ENCODE data around the gene EPHX1.
A peak's percentile ranks its signal among the peaks of the same experiment; 100 is the strongest.
"Not testable (repeated sequence)": the region's sequence is repeated elsewhere in the genome, so short reads cannot be mapped to it uniquely, and the experiment has no call there.

The EPHX1 gene

GRCh38 chr1:225880636-225881035, 70.7 kb downstream of the EPHX1 start:
- no peak for FAIRE-seq
- DNase-seq (ENCODE audit: low spot score), result no peak

GRCh38 chr1:225881081-225881958, 71.4 kb downstream of the EPHX1 start:
- no peak for FAIRE-seq
- peak; percentile 58 for DNase-seq (ENCODE audit: low spot score)

- DNase-seq (ENCODE audit: low spot score), result peak; percentile 96
Observed at GRCh38 chr1:225881959-225882693, 72.2 kb downstream of the EPHX1 start, which contains the start of gene TMEM63A. TMEM63A (minus strand) TSS chr1:225882380; CDS start chr1:225877580, 4,800 bp downstream.

GRCh38 chr1:225882694-225883615, 73.0 kb downstream of the EPHX1 start:
- DNase-seq (ENCODE audit: low spot score) (peak; percentile 51), FAIRE-seq (no peak)

More at GRCh38 chr1:225881959-225882693, 72.2 kb downstream of the EPHX1 start, which contains the start of gene TMEM63A:
- FAIRE-seq, result no peak

- FAIRE-seq, result no peak
Observed at GRCh38 chr1:225883616-225884265, 73.8 kb downstream of the EPHX1 start.

GRCh38 chr1:225885336-225885735, 75.4 kb downstream of the EPHX1 start:
- DNase-seq (ENCODE audit: low spot score) (no peak), FAIRE-seq (no peak)

More at GRCh38 chr1:225883616-225884265, 73.8 kb downstream of the EPHX1 start:
- DNase-seq (ENCODE audit: low spot score), result no peak

GRCh38 chr1:225886159-225887029, 76.5 kb downstream of the EPHX1 start:
- DNase-seq (ENCODE audit: low spot score) (no peak), FAIRE-seq (no peak)

GRCh38 chr1:225887030-225887314, 77.0 kb downstream of the EPHX1 start:
- no peak for FAIRE-seq
- DNase-seq (ENCODE audit: low spot score), result no peak

- DNase-seq (ENCODE audit: low spot score); FAIRE-seq: not testable (repeated sequence)
Observed at GRCh38 chr1:225887554-225888288, 77.8 kb downstream of the EPHX1 start.

GRCh38 chr1:225888289-225888897, 78.5 kb downstream of the EPHX1 start:
- FAIRE-seq, result no peak
- DNase-seq (ENCODE audit: low spot score), result no peak

GRCh38 chr1:225888898-225889601, 79.1 kb downstream of the EPHX1 start, which contains the start of gene LEFTY1:
LEFTY1 (minus strand) TSS chr1:225889146; CDS start chr1:225889066, 80 bp downstream.
- FAIRE-seq (no peak), DNase-seq (ENCODE audit: low spot score) (no peak)

- no peak for FAIRE-seq
- DNase-seq (ENCODE audit: low spot score), result no peak
Observed at GRCh38 chr1:225889743-225890142, 79.8 kb downstream of the EPHX1 start.

- no peak for FAIRE-seq
- no peak for DNase-seq (ENCODE audit: low spot score)
Observed at GRCh38 chr1:225890346-225891228, 80.7 kb downstream of the EPHX1 start.

GRCh38 chr1:225891229-225891972, 81.5 kb downstream of the EPHX1 start:
- DNase-seq (ENCODE audit: low spot score), result peak; percentile 38

GRCh38 chr1:225892307-225892706, 82.4 kb downstream of the EPHX1 start:
- DNase-seq (ENCODE audit: low spot score) (no peak), FAIRE-seq (no peak)

More at GRCh38 chr1:225891229-225891972, 81.5 kb downstream of the EPHX1 start:
- FAIRE-seq, result no peak

Measured in urothelium cell line (cell line).